NCI-H2227 treated with DMSO at 0.1 percent for 48 hours (cell line): Measurements from ENCODE around the gene RRAGD.

ENCODE experiments used
- DNase-seq: peaks from one replicate; lab custom pipeline; 2025; lab: John Stamatoyannopoulos, UW

Gene RRAGD

GRCh38 chr6:89346433-89346832, 65.6 kb downstream of the RRAGD start:
- DNase-seq = no peak

- DNase-seq = no peak
Measured at GRCh38 chr6:89339565-89339964, 72.5 kb downstream of the RRAGD start.

- DNase-seq = no peak
Measured at GRCh38 chr6:89335164-89335563, 76.9 kb downstream of the RRAGD start.

- no peak for DNase-seq
Measured at GRCh38 chr6:89330910-89331309, 81.2 kb downstream of the RRAGD start.

- no peak for DNase-seq
Measured at GRCh38 chr6:89328976-89329375, 83.1 kb downstream of the RRAGD start.

GRCh38 chr6:89324304-89324703, 87.8 kb downstream of the RRAGD start:
- no peak for DNase-seq

- DNase-seq = no peak
Measured at GRCh38 chr6:89323511-89323971, 88.5 kb downstream of the RRAGD start.

GRCh38 chr6:89321131-89321970, 90.7 kb downstream of the RRAGD start:
- DNase-seq = no peak

- no peak for DNase-seq
Measured at GRCh38 chr6:89320012-89320559, 92.0 kb downstream of the RRAGD start.

GRCh38 chr6:89317067-89317466, 95.0 kb downstream of the RRAGD start:
- no peak for DNase-seq

GRCh38 chr6:89315249-89315885, 96.7 kb downstream of the RRAGD start, which contains the start of gene GABRR2:
Gene GABRR2 (minus strand): TSS chr6:89315299. CDS start chr6:89315165, 134 bp downstream.
- no peak for DNase-seq

GRCh38 chr6:89314692-89315091, 97.4 kb downstream of the RRAGD start:
- no peak for DNase-seq
